Lower leg skin (tissue), 4 donors: Measurements from ENCODE around the gene LGR6. TPM values are rescaled to one million over a fixed set of nuclear protein-coding genes. Genes with fewer than 3 reads are reported as not detected.

ENCODE experiments used
- DNase-seq, 2 donors: peaks; one replicate each; pipeline ENCODE4 v3.0.0-alpha.2; 2019; ENCODE audit warnings: low spot score in 2 of 2
- H3K4me3 ChIP-seq: fragments of 200-600 bp; sonication (generic); 2 replicates; pipeline ENCODE4 v1.5.1; 2017; ENCODE audit warnings: mild to moderate bottlenecking, low read depth; ENCODE audit not compliant: poor library complexity, severe bottlenecking
- CTCF ChIP-seq, 3 donors: fragments of 450-650 bp; IDR thresholded peaks; one replicate each; pipeline ENCODE4 v1.5.1; 2016; ENCODE audit warnings: antibody characterized with exemption in 3 of 3, mild to moderate bottlenecking in 3 of 3, moderate library complexity in 2 of 3
- POLR2A ChIP-seq, 2 donors: fragments of 450-650 bp; IDR thresholded peaks; one replicate each; pipeline ENCODE4 v1.6.1; 2016 to 2017; ENCODE audit warnings: antibody characterized with exemption in 2 of 2, mild to moderate bottlenecking in 1 of 2, moderate library complexity in 1 of 2
- WGBS, 2 donors: methylation state at CpG; one replicate each; pipeline ENCODE4 v1.1.5; 2018; 5-methylcytosine and 5-hydroxymethylcytosine counted together
- intact Hi-C: fragments of 100-400 bp; cut with DNase I; formaldehyde crosslinking; loops from one replicate; pipeline ENCODE4 v1.15.0; 2023; ENCODE audit warnings: low total_unique reads
- total RNA-seq, 4 donors: library from RNA; depleted of rRNA; stranded (reverse); fragments of >200 nt; gene quantifications; one replicate each; pipeline ENCODE4 v1.1.0, GENCODE V29; 2016

Gene LGR6
- total RNA-seq, 4 donors from 2014 or later: 0.39 to 4.4 (median 1.8) TPM

GRCh38 chr1:202302166-202302565 is 108.6 kb downstream of the LGR6 start:
- TF ChIP-seq CTCF (IDR thresholded peaks at IDR 0.05) (no peak), POLR2A (IDR thresholded peaks at IDR 0.05) (no peak)
- H3K4me3 ChIP-seq: no peak overlapping the region
- DNase-seq: no peak
- 94 to 96% methylated on average over 9 of the region's 9 CpGs for WGBS, 2 donors
- intact Hi-C loops: no loop called here

GRCh38 chr1:202304375-202304774 is 110.8 kb downstream of the LGR6 start:
- DNase-seq: no peak
- no peak overlapping the region for H3K4me3 ChIP-seq
- intact Hi-C loops: no loop called here
- 85 to 86% methylated on average over 6 to 9 of the region's 9 CpGs for WGBS, 2 donors
- TF ChIP-seq CTCF (IDR thresholded peaks at IDR 0.05) (no peak), POLR2A (IDR thresholded peaks at IDR 0.05) (no peak)

- no peak overlapping the region for H3K4me3 ChIP-seq
- TF ChIP-seq CTCF (IDR thresholded peaks at IDR 0.05) (no peak), POLR2A (IDR thresholded peaks at IDR 0.05) (no peak)
- DNase-seq: no peak
- intact Hi-C loops: no loop called here
- WGBS, 2 donors: 47 to 50% methylated on average over 1 of the region's 1 CpG
These were observed 111.6 kb downstream of the LGR6 start for GRCh38 chr1:202305168-202305567.

- DNase-seq: no peak
- 69 to 76% methylated on average over 9 of the region's 9 CpGs for WGBS, 2 donors
- TF ChIP-seq CTCF (IDR thresholded peaks at IDR 0.05) (no peak), POLR2A (IDR thresholded peaks at IDR 0.05) (no peak)
- intact Hi-C loops: no loop called here
- H3K4me3 ChIP-seq: no peak overlapping the region
These were observed 113.1 kb downstream of the LGR6 start for GRCh38 chr1:202306535-202307345.

GRCh38 chr1:202310071-202310725 is 116.6 kb downstream of the LGR6 start:
- TF ChIP-seq CTCF (IDR thresholded peaks at IDR 0.05) (no peak), POLR2A (IDR thresholded peaks at IDR 0.05) (no peak)
- intact Hi-C loops: no loop called here
- no peak overlapping the region for H3K4me3 ChIP-seq
- peak in 1 of 2 donors; percentile 81 for DNase-seq
